GM19452 (cell line): Measurements from ENCODE around the gene MYO5C.
A peak's percentile ranks its signal among the peaks of the same experiment; 100 is the strongest.
"Not testable (repeated sequence)": the region's sequence is repeated elsewhere in the genome, so short reads cannot be mapped to it uniquely, and the experiment has no call there.

ENCODE experiments used
- ATAC-seq: cut with Tn5 transposase; IDR thresholded peaks from one replicate; pipeline ENCODE4 v1.9.1; 2021; ENCODE audit not compliant: unreplicated experiment

MYO5C gene

DNA sequence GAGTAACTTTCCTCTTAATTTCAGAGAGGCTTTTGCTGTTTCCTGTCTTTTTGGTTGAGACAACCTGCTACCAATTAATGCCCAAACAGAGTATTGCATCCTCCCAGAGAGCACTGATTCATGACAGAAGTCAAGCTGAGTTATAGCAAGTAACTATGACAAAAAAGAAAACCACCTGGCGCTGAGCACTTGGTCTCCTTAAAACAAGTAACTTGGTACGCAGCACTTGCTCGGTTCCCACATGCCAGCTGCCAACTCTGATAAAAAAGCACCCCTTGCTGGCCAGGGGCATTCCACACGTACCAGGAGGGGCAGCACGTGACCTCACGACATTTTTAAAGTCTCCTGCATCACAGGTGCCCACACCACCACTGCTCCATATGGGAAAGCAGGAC is 13.5 kb upstream of the MYO5C start:
- ATAC-seq = peak; percentile 71

DNA sequence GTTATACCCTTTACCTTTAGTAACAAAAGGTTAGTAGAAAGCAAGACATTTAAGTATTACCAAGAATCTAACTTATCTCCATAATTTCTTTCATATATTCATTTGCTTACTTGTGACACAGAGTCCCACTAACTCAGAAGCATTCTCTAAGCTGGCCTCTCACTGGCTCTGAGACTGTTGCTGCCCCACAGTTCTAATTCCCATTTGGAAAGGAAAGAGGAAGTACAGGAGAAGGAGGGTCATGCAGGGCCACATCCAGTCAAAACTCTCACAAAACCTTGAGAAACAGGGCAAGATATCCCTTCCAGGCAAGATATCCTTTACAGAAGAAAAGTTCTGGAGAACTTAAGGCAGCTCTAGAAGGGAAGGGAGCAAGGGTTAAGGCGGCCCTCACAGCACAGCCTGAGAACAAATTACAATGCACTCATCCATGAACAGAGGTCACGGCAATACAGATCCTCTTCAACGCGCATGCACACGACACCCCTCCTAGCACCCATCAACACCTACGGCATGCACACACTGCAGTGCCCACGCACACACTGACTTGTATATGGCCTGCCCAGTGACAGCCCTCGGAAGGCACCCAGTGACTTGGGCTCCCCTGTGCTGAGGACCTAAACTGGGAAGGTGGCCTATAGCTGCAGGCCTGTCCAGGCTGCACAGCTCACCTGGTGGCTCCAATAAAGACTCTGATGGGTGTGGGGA is 13.0 kb upstream of the MYO5C start:
- peak; percentile 69 for ATAC-seq

DNA sequence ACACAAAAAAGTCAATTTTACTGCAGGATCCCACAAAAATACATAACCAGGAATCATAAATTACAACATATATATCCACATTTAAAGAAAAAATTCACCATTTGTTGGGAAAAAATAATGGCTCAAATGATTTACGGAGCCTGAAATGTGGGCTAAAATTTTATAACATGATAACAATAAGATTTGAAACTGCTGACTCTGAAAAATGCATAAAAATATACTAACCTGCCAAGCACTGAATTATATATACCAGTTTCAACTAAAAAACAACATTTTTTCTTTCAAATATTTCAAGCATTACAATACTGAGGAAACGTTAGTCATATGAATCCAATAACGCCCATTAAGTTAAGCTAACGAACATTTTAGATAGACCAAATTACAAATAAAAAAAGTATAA is 12.2 kb upstream of the MYO5C start:
- no peak for ATAC-seq

DNA sequence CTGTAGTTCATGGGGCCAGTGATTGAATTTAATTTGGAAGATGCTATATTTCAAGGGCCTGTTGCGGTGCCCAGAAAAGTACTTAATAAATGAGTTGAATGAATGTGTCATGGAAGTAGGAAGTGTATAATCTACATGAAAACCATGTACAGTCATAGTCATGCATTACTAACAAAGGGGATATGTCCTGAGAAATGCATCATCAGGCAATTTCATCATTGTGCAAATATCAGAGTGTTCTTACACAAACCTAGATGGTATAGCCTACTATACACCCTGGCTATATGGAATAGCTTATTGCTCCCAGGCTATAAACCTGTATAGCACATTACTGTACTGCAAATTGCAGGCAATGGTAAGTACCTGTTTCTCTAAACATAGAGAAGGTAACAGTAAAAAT is 10.7 kb upstream of the MYO5C start:
- ATAC-seq = no peak

DNA sequence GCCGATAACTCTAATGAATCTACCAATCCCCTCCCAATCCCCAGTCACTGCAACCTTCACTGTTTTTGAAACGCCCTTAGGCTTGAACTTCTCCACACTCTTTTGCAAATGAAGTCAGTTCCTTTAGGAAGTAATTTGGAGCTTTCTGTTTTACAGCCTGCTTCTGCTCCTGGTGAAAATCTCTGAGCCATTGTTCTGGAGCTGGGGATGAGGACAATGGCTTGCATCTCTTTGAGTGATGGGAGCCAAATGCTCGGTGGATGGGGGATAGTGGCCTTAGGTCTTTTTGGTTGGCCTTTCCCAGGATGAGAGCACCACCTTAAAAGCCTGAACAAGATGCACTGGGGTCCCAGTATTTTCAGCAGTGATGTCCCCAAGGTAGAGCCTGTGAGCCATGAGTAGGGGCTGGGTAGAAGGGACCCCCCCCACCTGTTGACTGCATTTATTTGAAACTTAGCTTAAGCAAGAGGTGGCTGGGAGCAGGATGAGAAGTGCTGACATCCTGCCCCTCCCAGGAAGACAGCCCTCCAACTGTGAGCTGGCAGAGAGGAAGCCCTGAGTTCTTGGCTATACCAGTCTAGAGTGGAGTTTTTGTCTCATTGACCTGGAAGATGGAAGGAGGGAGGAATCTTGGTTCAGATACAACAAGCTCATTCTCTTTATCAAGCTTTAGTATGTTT is 7.6 kb upstream of the MYO5C start:
- no peak for ATAC-seq

DNA sequence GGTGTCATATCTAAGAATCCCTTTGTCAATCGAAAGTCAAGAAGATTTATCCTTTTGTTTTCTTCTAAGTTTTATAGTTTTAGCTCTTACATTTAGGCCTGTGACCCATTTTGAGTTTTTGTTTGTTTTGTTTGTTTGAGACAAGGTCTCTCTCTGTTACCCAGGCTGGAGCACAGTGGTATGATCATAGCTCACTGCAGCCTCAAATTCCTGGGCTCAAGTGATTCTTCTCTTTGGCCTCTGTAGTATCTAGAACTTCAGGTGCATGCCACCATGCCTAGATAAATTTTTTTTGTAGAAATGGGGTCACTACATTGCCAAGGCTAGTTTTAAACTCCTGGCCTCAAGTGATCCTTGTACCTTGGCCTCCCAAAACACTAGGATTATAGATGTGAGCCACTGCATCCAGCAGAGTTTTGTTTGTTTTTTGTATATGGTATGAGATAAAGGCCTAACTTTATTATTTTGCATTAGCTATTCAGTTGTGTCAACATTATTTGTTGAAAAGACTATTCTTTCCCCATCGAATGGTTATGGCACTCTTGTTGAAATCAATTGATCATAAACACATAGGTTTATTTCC is 5.8 kb upstream of the MYO5C start:
- no peak for ATAC-seq

GRCh38 chr15:52294881-52295420 is 653 bp downstream of the MYO5C start:
- no peak for ATAC-seq

GRCh38 chr15:52292780-52293392 is 2.7 kb downstream of the MYO5C start:
- no peak for ATAC-seq

- ATAC-seq = peak; percentile 65
These were observed 4.4 kb downstream of the MYO5C start for GRCh38 chr15:52291204-52291603.

DNA sequence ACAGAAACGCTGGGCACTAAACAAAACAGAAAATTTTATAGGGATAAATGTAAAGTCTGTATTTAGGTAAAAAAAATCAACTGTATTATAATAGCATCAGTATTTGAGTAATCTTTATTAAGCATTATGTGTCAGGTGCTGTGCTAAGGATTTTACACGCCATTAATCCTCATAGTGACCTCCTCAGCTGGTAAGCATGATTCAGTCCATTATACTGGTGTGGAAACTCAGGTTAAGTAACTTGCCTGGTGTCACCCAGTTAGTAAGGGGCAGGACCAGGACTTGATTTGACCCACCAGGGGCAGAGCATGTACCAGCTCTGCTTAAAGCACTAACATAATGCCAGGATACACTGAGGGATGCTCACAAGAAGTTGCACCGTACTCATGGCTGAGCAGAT is 4.8 kb downstream of the MYO5C start:
- ATAC-seq = no peak

GRCh38 chr15:52290329-52290728 is 5.3 kb downstream of the MYO5C start:
- peak; percentile 47 for ATAC-seq

GRCh38 chr15:52289629-52290081 is 5.9 kb downstream of the MYO5C start:
- no peak for ATAC-seq

DNA sequence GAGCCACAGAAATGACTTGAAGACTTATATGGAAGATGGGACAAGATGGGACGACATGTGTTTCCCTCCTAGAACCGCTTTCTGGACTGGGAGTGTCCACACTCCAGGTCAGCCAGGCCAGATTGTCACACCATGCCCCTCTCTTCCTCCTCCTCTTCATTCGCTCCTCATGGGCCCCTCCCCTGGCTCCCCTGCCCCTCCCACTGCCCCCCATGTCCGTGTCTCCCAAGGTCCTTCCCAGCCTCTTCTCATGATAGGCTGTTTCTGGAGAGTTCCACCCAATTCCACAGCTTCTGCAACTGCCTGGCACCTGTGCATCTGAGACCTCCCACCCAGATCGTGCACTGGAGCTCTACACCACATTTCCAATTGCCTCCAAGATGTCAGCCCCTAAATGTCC is 6.6 kb downstream of the MYO5C start:
- ATAC-seq = no peak

DNA sequence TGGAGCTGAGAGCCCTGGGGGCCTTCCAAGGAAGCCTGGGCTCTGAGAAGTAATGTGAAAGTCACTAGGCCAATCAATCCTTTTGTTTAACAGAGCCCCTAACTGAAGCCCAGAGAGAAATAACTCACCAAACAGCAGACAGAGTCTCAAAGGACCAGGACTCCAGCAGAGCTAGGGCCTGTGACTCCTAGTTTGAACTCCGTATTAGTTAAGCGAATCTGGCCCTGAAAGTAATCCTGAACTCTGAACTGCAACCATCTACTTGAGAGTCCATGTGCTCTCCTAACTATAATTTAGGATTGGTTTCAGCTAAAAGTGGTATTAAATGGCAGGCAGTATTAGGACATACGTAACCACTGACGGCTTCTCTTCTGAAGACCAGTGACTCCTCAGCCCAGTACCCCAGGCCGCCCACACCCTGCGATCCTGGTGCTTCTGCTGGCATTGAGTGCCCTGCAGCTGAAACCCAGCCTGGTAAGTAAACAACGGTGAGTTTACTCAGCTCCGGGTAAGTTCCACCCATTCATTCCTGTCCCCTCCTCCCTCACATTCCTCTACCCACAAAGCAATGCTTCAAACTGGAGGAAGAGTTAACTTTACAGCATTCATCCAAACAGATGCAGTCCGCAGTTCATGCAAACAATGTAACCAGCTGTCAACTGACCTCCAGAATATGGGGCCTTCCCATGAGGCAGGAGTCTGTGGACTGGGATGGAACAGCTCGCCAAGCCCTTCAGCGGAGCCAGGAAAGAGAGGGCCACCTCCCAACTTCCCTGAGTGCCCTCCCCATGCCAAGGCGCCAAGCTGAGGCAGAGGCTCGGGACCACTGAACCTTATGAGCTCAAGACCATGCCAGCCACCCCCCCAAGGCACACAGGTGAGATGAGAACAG is 7.3 kb downstream of the MYO5C start:
- ATAC-seq = no peak

GRCh38 chr15:52287114-52287513 is 8.5 kb downstream of the MYO5C start:
- ATAC-seq = no peak

DNA sequence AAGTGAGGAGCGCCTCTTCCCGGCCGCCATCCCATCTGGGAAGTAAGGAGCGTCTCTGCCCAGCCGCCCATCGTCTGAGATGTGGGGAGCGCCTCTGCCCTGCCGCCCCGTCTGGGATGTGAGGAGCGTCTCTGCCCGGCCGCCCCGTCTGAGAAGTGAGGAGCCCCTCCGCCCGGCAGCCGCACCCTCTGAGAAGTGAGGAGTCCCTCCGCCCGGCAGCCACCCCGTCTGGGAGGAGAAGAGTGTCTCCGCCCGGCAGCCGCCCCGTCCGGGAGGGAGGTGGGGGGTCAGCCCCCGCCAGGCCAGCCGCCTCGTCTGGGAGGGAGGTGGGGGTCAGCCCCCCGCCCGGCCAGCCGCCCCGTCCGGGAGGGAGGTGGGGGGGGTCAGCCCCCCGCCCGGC is 9.7 kb downstream of the MYO5C start:
- not testable (repeated sequence) for ATAC-seq

DNA sequence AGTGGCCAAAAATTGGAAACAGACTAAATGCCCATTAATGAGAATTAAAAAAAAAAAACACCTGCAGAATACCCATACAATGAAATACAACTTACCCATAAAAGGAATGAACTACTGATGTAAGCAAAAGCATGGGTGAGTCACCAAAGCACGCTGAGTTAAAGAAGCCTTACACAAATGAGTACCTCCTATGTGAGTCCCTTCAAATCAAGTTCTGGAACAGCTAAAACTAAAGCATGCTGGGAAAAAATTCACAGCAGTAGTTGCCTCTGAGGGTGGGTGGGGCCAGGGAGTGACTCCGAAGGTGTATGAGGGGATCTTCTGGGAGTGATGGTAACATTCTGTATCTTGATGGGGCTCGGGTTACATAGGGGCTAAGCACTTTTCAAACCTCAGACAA is 11.4 kb downstream of the MYO5C start:
- ATAC-seq = no peak

DNA sequence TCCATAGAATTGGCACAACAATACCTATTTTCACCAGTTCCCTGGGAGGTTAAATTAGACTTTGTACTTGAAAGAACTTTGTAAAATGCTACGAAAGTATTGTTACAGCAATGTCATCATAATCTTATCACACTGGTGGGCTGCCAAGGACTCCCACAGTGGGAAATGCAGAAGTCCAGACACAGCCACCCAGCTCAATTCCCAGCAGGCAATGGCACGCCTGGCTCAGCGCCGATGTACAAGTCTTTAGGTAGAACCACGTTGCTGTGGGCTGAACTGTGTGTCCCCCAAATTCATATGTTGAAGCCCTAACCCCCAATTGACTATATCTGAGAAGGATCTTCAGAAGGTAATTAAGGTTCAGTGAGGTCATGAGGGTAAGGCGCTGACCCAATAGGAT is 12.3 kb downstream of the MYO5C start:
- no peak for ATAC-seq

DNA sequence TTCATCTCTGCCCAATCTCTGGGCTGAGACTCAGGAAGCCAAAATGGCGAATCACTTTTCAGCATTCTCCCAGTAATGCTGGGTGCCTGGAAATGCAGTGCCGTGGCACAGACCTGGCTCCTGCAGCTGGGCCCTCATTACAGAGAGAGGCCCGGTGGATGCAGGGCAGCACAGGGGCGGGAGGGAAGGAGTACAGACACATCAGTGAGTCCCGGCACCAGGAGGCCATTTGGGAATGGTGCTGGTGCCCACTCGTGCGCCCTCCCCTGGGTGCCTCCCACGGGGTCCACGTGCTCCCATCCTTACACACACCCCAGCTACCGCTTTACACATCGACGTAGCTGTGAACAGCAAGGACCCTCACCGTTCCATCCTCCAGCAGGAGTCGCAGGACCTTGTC is 13.2 kb downstream of the MYO5C start:
- ATAC-seq = no peak
